VCaP (cell line): ENCODE data around the gene ARHGEF12.

ENCODE experiments used
- H3K27ac ChIP-seq: fragments of 450-650 bp; 2 replicates; pipeline ENCODE4 v1.5.1; 2017
- TF ChIP-seq, protein P1 (sequence below): fragments of 450-650 bp; conservative IDR thresholded peaks from 2 replicates; pipeline ENCODE4 v1.5.1; 2017; ENCODE audit warnings: mild to moderate bottlenecking, moderate library complexity

ARHGEF12 gene

DNA sequence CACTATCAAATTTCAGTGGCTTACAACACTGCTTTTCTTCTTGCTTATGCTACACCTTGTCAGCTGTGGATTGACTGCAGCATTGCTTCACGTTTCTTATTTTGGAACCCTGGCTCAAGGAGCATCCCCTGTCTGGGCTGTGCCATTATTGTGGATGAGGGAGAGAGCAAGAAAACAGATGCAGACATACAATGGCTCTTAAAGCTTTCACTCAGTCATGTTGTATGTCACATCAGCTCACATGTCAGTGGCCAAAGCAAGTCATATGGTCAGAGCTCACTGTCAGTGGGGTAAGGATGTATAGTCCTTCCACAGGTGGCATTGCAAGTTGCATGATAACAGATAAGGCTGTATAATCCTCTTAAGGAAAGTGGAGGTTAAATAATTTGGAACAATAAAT is 10.0 kb downstream of the ARHGEF12 start:
- TF ChIP-seq, protein P1, sequence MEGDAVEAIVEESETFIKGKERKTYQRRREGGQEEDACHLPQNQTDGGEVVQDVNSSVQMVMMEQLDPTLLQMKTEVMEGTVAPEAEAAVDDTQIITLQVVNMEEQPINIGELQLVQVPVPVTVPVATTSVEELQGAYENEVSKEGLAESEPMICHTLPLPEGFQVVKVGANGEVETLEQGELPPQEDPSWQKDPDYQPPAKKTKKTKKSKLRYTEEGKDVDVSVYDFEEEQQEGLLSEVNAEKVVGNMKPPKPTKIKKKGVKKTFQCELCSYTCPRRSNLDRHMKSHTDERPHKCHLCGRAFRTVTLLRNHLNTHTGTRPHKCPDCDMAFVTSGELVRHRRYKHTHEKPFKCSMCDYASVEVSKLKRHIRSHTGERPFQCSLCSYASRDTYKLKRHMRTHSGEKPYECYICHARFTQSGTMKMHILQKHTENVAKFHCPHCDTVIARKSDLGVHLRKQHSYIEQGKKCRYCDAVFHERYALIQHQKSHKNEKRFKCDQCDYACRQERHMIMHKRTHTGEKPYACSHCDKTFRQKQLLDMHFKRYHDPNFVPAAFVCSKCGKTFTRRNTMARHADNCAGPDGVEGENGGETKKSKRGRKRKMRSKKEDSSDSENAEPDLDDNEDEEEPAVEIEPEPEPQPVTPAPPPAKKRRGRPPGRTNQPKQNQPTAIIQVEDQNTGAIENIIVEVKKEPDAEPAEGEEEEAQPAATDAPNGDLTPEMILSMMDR = no peak
- H3K27ac ChIP-seq = peak overlapping the region; percentile 63

DNA sequence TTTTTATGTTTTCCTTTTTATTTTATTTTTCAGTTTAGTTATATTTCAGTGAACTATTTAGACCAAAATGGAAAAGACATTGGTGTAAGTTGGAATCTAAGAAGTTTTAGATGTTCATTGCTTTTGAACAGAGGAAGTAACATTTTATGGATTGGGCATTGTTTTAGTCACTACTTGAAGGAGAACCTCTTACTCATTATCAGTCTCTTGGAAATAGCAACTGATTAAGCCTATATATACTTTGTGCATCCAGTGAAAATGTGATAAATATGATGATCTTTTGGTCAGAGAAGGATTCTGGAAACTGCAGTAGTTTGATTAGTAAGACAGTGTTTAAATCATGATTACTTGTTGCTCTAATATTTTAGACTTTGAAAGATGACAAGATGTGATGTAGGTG is 14.4 kb downstream of the ARHGEF12 start:
- H3K27ac ChIP-seq = no peak overlapping the region
- TF ChIP-seq, protein P1 = no peak

DNA sequence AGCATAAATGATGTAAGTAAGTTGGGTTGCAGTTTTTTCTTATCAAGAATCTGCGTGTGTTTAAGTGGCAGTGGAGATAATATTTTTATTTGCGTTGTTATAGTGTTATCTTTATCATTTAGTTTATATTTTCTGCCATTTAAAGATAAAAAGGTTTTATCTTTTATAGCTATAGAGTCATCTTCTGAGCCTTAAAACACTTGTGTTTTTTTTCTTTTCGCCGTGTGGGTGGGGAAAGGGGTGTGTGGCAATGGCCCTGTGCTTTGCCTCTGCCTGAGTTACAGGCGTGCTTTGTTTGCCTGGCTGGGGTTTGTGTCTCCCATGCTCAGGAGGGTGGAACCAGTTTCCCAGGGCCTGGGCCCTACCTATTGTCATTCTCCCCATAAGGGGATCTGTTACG is 16.2 kb downstream of the ARHGEF12 start:
- H3K27ac ChIP-seq = no peak overlapping the region
- TF ChIP-seq, protein P1 = no peak

DNA sequence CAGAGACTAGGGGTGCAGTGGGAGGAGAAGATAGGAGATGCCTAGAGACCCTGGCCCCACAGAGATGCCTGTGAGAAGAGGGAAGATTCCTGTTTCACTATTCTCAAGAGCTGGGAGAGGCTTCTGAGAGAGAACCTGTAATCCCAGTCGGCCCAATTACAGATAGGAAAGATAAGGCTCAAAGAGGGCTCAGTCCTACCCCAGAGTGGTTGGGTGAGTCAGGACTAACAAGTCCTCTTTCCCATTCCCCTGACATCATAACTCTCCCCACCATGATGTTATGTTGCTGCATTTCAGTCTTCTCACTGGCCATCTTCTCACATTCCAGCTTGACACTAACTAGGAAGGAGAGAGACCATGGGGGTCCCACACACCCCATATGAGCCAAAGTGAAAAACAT is 17.9 kb downstream of the ARHGEF12 start:
- TF ChIP-seq, protein P1 = no peak
- no peak overlapping the region for H3K27ac ChIP-seq

DNA sequence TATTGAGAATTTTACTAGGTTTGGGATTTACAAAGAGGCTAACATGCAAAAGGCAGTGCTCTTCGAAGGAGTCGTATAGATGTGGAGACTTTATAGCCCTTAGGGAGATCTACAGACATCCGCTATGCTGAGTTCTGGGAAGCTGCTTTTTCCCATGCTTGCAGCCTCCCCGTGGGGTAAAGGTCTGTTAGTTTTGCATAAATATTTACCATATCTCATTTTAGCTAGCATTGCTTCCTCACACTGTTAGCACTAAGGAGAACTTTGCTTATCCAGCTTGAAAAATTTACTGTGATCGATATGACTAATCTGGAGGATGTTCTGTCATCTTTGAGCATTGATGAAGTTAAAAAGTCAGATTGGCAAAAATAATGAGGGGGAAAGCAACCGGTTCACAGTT is 18.6 kb downstream of the ARHGEF12 start:
- H3K27ac ChIP-seq = no peak overlapping the region
- TF ChIP-seq, protein P1 = no peak

DNA sequence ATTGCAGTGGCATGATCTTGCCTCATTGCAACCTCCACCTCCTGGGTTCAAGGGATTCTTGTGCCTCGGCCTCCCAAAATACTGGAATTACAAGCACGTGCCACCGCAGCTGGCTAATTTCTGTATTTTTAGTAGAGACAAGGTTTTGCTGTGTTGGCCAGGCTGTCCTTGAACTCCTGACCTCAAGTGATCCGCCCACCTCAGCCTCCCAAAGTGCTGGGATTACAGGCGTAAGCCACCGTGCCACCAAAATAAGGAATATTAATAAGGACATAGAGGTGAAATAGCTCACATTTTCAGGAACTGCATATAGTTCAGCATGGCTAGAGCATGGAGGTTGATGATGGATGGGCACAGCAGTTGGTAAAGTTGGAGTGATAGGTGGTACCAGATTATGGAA is 21.4 kb downstream of the ARHGEF12 start:
- TF ChIP-seq, protein P1 = no peak
- no peak overlapping the region for H3K27ac ChIP-seq

DNA sequence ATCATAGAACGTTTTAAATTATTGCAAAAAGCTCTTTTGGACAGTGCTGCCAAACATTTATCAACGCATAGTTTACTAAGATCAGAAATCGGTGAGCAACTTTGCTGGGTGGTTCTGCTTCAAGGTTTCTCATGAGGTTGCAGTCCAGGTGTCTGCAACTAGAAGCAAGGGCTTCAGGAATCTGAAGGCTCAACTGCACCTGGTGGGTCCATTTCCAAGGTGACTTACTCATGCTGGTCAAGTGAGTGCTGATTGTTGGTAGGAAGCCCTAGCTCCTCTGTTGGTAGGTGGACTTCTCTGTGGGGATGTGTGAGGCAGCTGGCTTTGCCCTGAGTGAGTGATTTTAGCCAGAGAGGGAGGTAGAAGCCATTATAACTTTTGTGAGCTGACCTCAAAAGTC is 22.5 kb downstream of the ARHGEF12 start:
- no peak overlapping the region for H3K27ac ChIP-seq
- TF ChIP-seq, protein P1 = no peak

DNA sequence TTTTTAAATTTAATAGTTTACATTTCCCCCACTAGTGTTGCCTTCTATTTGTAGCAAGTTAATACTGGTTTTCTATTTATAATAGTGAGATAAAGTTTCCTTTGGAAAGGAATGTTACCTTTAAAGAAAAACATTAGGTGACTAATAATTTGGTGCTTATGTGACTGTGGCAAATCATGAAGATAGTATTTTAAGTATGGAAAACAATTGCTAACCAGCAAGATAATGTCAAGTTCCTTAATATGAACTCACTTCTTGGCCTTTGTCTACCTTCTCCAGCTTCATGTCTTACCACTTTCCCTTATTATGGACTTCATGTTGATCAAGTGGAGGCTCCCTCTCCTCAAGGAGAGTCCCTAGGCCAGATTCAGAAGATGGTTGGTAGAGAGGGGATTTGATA is 27.2 kb downstream of the ARHGEF12 start:
- TF ChIP-seq, protein P1 = no peak
- no peak overlapping the region for H3K27ac ChIP-seq
